ENCODE results near the gene TPSAB1.
"Not testable (repeated sequence)": the region's sequence is repeated elsewhere in the genome, so short reads cannot be mapped to it uniquely, and the experiment has no call there.

The TPSAB1 gene

GRCh38 chr16:1222553-1223354 is 17.8 kb upstream of the TPSAB1 start:
- DNase-seq (ENCODE audit: extremely low read depth in 1 of 2, low read depth in 1 of 2): no peak

GRCh38 chr16:1223355-1224214 is 16.9 kb upstream of the TPSAB1 start:
- DNase-seq (ENCODE audit: extremely low read depth in 1 of 2, low read depth in 1 of 2): no peak

- DNase-seq (ENCODE audit: extremely low read depth in 1 of 2, low read depth in 1 of 2): no peak
These were observed 15.9 kb upstream of the TPSAB1 start for GRCh38 chr16:1224558-1224957.

- DNase-seq (ENCODE audit: extremely low read depth in 1 of 2, low read depth in 1 of 2): no peak
These were observed 15.5 kb upstream of the TPSAB1 start, which contains the start of gene TPSG1 for GRCh38 chr16:1225051-1225451. Gene TPSG1, minus strand, starts transcription at chr16:1225268. Its CDS starts 16 bp downstream, at chr16:1225252.

- DNase-seq (ENCODE audit: extremely low read depth in 1 of 2, low read depth in 1 of 2): not testable (repeated sequence)
These were observed 14.7 kb upstream of the TPSAB1 start for GRCh38 chr16:1225728-1226311.

GRCh38 chr16:1226692-1227091 is 13.8 kb upstream of the TPSAB1 start:
- not testable (repeated sequence) for DNase-seq (ENCODE audit: extremely low read depth in 1 of 2, low read depth in 1 of 2)

GRCh38 chr16:1228227-1228626 is 12.3 kb upstream of the TPSAB1 start:
- not testable (repeated sequence) for DNase-seq (ENCODE audit: extremely low read depth in 1 of 2, low read depth in 1 of 2)

- DNase-seq (ENCODE audit: extremely low read depth in 1 of 2, low read depth in 1 of 2): not testable (repeated sequence)
These were observed 11.0 kb upstream of the TPSAB1 start for GRCh38 chr16:1229476-1229875.

- not testable (repeated sequence) for DNase-seq (ENCODE audit: extremely low read depth in 1 of 2, low read depth in 1 of 2)
These were observed 10.4 kb upstream of the TPSAB1 start, which contains the start of gene TPSB2 for GRCh38 chr16:1230084-1230470. Gene TPSB2, minus strand, starts transcription at chr16:1230184. Its CDS starts 233 bp downstream, at chr16:1229951.

- DNase-seq (ENCODE audit: extremely low read depth in 1 of 2, low read depth in 1 of 2): not testable (repeated sequence)
These were observed 9.9 kb upstream of the TPSAB1 start for GRCh38 chr16:1230471-1231212.

- not testable (repeated sequence) for DNase-seq (ENCODE audit: extremely low read depth in 1 of 2, low read depth in 1 of 2)
These were observed 9.2 kb upstream of the TPSAB1 start for GRCh38 chr16:1231301-1231700.

- not testable (repeated sequence) for DNase-seq (ENCODE audit: extremely low read depth in 1 of 2, low read depth in 1 of 2)
These were observed 8.3 kb upstream of the TPSAB1 start for GRCh38 chr16:1232049-1232748.

- DNase-seq (ENCODE audit: extremely low read depth in 1 of 2, low read depth in 1 of 2): not testable (repeated sequence)
These were observed 3.8 kb upstream of the TPSAB1 start for GRCh38 chr16:1236659-1237058.

- no peak for DNase-seq (ENCODE audit: extremely low read depth in 1 of 2, low read depth in 1 of 2)
These were observed 2.5 kb upstream of the TPSAB1 start for GRCh38 chr16:1237990-1238389.

GRCh38 chr16:1238909-1239308 is 1.6 kb upstream of the TPSAB1 start:
- not testable (repeated sequence) for DNase-seq (ENCODE audit: extremely low read depth in 1 of 2, low read depth in 1 of 2)

- DNase-seq (ENCODE audit: extremely low read depth in 1 of 2, low read depth in 1 of 2): not testable (repeated sequence)
These were observed 930 bp upstream of the TPSAB1 start for GRCh38 chr16:1239575-1239974.

GRCh38 chr16:1241081-1241480 is 576 bp downstream of the TPSAB1 start:
- DNase-seq (ENCODE audit: extremely low read depth in 1 of 2, low read depth in 1 of 2): not testable (repeated sequence)

- not testable (repeated sequence) for DNase-seq (ENCODE audit: extremely low read depth in 1 of 2, low read depth in 1 of 2)
These were observed 2.9 kb downstream of the TPSAB1 start for GRCh38 chr16:1243363-1243762.

- DNase-seq (ENCODE audit: extremely low read depth in 1 of 2, low read depth in 1 of 2): not testable (repeated sequence)
These were observed 3.7 kb downstream of the TPSAB1 start for GRCh38 chr16:1243907-1244850.
